NCI-H2107 (cell line): ENCODE data around the gene ADPGK.
"Not testable (repeated sequence)": the region's sequence is repeated elsewhere in the genome, so short reads cannot be mapped to it uniquely, and the experiment has no call there.

Source experiments
- DNase-seq: peaks from one replicate; lab custom pipeline; 2025; lab: John Stamatoyannopoulos, UW

ADPGK gene

GRCh38 chr15:72783640-72784455 lies at the start of gene ADPGK:
Gene ADPGK, minus strand, starts transcription at chr15:72783758. Its CDS starts 67 bp downstream, at chr15:72783691.
- peak; percentile 63 for DNase-seq

- DNase-seq = no peak
These were observed 43.7 kb upstream of the ADPGK start for GRCh38 chr15:72827226-72827625.

DNA sequence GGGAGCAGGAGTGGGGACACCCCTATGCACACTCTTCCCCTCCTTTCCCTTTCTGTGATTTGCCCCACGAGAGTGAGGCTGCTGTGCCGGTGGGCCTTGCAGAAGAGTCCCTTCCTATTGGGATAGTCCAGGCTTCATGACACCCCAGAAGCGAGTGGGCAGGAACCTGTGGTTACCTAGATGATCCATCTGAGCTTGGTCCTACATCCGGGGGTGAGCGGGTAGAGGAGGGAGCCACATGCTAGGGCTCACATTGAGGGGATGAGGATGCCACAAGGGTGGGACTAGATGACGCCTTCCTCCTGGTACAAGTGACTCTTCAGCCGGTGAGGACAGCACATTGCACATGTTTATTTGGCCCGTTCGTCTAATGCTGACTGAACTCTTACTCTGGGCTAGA lies 43.1 kb upstream of the ADPGK start:
- no peak for DNase-seq

DNA sequence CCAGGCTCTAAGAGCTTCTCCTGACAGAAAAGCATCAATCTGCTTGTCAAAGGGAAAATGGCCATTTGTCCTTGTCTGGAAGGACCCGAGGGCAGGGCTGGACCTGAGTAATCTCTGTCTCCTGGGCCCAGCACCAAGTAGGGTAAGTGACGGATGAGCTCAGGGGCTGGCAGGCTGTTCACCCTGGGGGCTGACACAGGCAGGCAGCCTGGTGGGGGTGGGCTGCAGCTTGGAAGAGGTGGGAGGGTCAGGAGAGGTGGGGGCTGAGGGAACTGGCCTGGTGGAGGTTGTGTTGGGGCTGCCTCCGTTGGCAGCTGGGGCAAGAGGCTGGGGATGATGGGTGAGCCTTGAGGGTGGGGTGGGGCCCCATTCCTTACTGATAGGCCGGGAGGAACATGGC lies 42.3 kb upstream of the ADPGK start:
- no peak for DNase-seq

- DNase-seq = no peak
These were observed 41.2 kb upstream of the ADPGK start for GRCh38 chr15:72824781-72825180.

GRCh38 chr15:72824112-72824511 lies 40.6 kb upstream of the ADPGK start:
- DNase-seq = no peak

- DNase-seq = no peak
These were observed 36.7 kb upstream of the ADPGK start for GRCh38 chr15:72820278-72820677.

- no peak for DNase-seq
These were observed 35.1 kb upstream of the ADPGK start for GRCh38 chr15:72818632-72819031.

DNA sequence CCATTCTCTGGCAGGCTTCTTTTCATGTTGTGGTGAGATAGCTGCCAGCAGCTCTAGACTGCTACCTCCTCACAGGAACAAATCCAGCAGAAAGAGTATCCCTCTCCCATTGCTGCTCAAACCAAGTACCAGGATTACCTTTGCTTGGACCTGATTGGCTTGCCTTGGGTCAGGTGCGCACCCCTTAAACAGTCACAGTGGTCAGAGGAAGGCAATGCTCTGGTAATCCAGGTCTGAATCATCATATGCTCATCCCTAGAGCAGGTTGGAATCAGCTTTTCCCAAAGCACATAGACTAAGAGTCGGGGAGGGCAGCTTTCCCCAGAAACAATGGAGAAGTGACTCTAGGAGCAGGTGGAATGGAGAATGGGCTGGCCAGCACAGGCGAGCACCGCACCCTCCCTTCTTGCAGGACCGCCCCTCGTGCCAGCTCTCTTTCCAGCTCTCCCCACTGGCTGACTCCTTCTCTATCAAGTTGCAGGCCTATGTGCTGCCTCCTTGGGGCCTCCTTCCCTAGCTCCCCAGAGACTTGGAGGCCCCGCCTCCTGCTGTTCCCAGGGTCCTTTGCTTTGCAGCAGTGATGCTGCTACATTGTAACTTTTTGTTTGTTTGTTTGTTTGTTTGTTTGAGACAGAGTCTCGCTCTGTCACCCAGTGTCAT lies 29.9 kb upstream of the ADPGK start:
- DNase-seq = no peak

DNA sequence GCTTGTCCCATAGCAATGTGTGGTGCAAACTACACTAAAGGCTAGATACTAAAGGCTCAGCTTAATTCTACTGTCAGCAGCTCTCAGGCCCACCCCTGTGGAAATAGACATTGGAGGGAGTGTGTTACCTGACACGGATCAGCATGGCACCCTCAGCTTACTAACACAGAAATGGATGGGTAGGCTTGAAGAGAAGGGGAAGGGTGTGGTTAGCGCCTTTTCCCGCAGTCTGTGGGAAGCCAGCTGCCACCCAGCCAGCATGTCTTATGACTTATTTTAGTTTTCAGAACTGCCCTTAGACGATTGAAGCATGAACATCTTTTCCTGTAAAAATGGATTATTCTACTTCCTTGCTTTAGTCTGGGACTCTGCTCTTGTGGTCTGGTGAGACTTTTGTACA lies 25.8 kb upstream of the ADPGK start:
- DNase-seq = no peak

- DNase-seq = not testable (repeated sequence)
These were observed 23.8 kb upstream of the ADPGK start for GRCh38 chr15:72807346-72807745.

DNA sequence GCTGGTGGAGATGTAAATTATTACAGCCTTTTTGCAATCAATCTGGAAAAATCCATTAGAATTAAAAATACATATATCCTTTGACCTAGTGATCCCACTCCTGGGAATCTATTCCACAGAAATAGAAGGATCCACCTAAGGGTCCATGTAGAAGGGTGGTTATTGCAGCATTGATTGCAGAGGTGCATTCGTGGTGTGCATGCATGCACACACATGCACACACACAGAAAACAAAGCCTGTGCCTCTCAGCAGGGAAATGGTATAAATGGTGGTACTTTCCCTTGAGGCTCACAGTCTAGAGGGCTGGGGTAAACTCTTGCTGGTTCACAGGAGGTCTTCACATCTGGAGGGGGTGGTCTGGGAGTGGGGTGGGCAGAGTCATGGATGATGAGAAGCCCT lies 19.4 kb upstream of the ADPGK start:
- no peak for DNase-seq

GRCh38 chr15:72801590-72802325 lies 18.2 kb upstream of the ADPGK start:
- DNase-seq = no peak

DNA sequence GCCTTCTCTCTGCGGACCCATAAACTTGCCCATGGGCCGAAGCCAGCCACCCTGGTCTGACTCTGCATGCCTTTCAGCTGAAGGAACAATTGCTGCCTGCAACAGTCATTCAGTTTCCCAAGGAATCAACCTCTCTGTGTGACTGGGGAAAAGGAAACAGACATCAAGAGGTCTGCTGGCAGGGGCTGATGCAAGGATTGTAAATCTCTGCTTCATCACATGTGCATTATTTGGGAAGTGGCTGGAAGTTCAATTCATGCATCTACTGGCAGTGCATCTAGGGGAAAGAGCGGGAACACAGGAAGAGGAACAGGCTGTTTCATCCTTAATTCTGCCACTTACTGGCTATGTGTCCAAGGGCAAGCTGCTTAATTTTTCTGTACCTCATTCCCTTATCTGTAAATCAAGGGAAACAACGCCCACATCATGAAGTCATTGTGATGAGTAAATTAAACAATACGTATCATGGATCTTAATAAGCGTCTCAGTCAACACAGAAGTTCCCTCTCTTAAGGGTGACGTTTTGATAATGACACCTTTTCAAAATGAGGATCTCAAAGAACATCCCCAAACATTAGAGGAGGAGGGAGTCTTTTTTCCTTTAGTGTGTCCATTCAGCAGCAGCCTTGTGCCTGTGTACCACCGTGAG lies 17.4 kb upstream of the ADPGK start:
- no peak for DNase-seq

- DNase-seq = no peak
These were observed 14.3 kb upstream of the ADPGK start for GRCh38 chr15:72797834-72798233.

DNA sequence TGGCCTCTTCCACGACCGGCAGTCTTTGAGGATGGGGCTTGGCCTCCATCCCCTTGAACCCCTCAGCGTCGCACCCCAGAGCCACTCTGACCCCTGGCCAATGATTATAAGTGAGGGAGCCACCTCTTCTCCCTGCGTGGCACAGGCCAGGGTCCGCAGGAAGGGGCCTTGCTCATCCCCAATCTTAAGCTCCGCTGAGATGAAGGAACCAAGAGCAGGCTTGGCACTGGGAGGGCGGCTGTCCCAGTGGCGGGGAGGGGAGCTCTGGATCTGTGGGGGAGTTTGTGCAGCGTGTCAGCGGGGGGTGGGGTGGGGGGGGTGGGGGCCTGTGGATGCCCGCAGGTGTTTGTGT lies 13.8 kb upstream of the ADPGK start:
- DNase-seq = no peak

GRCh38 chr15:72796515-72797337 lies 13.2 kb upstream of the ADPGK start:
- DNase-seq = no peak

DNA sequence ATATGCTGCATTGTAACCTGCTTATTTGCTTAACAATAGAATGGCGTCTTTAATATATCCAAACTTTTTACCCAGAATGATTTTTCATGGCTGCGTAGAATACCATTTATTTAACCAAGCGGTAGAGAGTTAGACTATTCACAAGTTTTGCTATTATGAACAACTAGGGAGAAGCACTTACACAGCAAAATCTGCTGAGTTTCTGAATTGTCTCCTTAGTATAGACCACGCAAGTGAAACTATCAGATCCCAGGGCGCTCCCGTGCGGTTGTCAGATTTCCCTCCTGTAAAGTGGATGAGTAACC lies 12.6 kb upstream of the ADPGK start:
- DNase-seq = no peak

- DNase-seq = no peak
These were observed 10.5 kb upstream of the ADPGK start for GRCh38 chr15:72793766-72794660.

GRCh38 chr15:72792431-72792830 lies 8.9 kb upstream of the ADPGK start:
- DNase-seq = no peak
